ENCODE results near the gene CDC40.
"Not testable (repeated sequence)": the region's sequence is repeated elsewhere in the genome, so short reads cannot be mapped to it uniquely, and the experiment has no call there.

Gene CDC40

DNA sequence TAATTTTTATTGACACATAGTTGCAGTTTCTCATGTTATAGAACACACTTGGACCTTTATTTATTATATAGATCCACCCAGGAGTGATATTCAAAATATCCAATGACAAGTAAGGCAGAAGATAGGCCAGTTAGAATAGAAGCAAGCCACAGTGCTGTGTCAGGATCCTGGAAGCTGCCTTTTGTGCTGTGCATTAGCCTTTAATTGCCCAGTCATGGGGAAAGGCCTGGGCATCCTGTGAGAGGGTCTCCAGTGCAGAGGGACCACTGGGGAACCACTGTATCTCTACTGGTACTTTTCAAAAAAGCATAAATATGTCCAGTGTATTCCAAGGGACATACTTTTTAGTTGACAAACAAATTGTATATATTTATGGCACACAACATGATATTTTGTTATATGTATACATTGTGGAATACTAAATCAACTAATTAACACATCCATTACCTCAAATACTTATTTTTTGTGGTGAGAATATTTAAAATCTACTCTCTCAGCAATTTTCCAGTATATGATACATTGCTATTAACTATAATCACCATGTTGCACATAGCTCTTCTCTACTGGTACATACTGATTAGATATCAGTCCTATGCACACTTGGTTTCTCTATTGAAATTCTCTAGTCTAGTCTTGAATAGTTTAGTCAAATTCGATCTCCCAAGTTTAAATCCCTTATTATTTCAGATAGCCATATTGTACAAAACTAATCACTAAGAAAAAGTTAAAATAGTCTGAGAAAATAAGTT is 59.5 kb downstream of the CDC40 start:
- Histone ChIP-seq H3K9me3 (ENCODE audit: control insufficient read depth, low read length) (no peaks in the 10 kb centered on the region), H3K36me3 (ENCODE audit: control insufficient read depth, insufficient read depth, low read length) (peaks cover 4% of the 10 kb centered on the region), H3K4me3 (ENCODE audit: extremely low read depth, insufficient read depth, low read length, poor library complexity, severe bottlenecking) (no peak overlapping the region), H3K27ac (ENCODE audit: low read depth, low read length, severe bottlenecking) (no peak overlapping the region), H3K4me1 (ENCODE audit: control insufficient read depth, insufficient read depth, low read length, poor library complexity, severe bottlenecking) (no peaks in the 10 kb centered on the region)
- WGBS, 2 experiments (ENCODE audit: insufficient coverage in 2 of 2): no CpG with 5 or more reads among the region's 1 CpG

DNA sequence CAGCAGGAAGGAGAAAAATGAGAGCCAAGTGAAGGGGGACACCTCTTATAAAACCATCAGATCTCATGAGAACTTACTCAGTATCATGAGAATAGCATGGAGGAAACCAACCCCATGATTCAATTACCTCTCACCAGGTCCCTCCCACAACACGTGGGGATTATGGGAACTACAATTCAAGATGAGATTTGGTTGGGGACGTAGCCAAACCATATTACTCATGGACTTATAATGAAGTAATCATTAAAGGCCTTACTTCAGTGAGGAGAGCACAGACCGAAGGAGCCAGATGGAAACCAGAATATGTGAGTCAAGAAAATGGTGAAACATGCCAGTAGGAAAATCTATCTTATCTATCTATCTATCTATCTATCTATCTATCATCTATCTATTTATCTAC is 64.4 kb downstream of the CDC40 start:
- WGBS, 2 experiments (ENCODE audit: insufficient coverage in 2 of 2): no CpG with 5 or more reads among the region's 3 CpGs
- H3K27ac ChIP-seq (ENCODE audit: low read depth, low read length, severe bottlenecking); H3K4me1 ChIP-seq (ENCODE audit: control insufficient read depth, insufficient read depth, low read length, poor library complexity, severe bottlenecking); H3K36me3 ChIP-seq (ENCODE audit: control insufficient read depth, insufficient read depth, low read length); H3K4me3 ChIP-seq (ENCODE audit: extremely low read depth, insufficient read depth, low read length, poor library complexity, severe bottlenecking); H3K9me3 ChIP-seq (ENCODE audit: control insufficient read depth, low read length): not testable (repeated sequence)

DNA sequence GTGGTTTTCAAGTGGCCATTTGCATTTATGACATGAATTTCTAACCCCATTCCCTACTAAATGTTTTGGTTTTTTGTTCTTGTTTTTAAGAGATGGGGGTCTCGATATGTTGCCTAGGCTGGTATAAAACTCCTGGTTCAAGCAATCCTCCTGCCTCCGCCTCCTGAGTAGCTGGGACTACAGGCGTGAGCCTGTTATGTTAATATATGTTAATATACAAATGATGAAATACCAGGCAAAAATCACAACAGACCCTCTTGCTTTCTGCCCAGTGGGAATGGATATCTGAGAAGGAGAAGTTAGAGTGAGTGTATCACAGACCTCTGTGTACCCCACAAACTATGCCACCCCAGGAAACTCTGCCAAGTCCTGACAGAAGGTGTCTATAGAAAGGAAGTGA is 66.2 kb downstream of the CDC40 start:
- no CpG with 5 or more reads among the region's 3 CpGs for WGBS, 2 experiments (ENCODE audit: insufficient coverage in 2 of 2)
- Histone ChIP-seq H3K9me3 (ENCODE audit: control insufficient read depth, low read length) (no peaks in the 10 kb centered on the region), H3K27ac (ENCODE audit: low read depth, low read length, severe bottlenecking) (no peak overlapping the region), H3K4me3 (ENCODE audit: extremely low read depth, insufficient read depth, low read length, poor library complexity, severe bottlenecking) (no peak overlapping the region), H3K36me3 (ENCODE audit: control insufficient read depth, insufficient read depth, low read length) (no peaks in the 10 kb centered on the region), H3K4me1 (ENCODE audit: control insufficient read depth, insufficient read depth, low read length, poor library complexity, severe bottlenecking) (no peaks in the 10 kb centered on the region)

DNA sequence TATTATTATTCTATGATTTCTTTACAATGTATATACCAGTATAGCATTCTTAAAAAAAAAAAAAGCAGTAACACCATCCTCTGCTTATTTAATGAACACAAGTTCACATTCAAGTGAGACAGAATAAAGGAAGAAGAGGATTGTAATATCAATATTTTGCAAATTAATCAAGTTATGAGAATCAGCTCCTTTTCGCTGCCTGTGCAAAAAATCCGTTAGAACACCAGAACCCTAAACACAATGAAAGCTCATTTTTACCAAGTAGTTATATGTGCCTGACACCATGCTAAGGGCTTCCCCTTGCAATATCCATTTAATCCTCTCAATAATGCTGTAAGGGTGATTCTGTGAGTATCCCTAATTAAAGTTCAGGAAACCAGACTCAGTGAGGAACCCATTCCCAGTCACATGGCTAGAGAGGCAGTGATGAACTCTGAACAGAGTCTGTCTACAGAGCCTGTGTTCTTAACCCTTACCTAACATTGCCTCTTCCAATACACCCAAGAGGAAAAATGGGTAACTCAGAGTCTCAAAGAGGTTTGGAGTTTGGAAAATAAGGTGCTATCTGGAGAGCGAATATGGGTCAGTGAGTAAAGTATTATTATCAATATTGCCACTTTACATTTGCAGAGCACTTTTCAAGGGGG is 66.8 kb downstream of the CDC40 start:
- no peaks in the 10 kb centered on the region for H3K4me1 ChIP-seq (ENCODE audit: control insufficient read depth, insufficient read depth, low read length, poor library complexity, severe bottlenecking)
- 100% methylated on average over 2 of the region's 3 CpGs; no CpG with 5 or more reads in 1 of the 2 experiments for WGBS, 2 experiments (ENCODE audit: insufficient coverage in 2 of 2)
- H3K4me3 ChIP-seq (ENCODE audit: extremely low read depth, insufficient read depth, low read length, poor library complexity, severe bottlenecking): no peak overlapping the region
- H3K27ac ChIP-seq (ENCODE audit: low read depth, low read length, severe bottlenecking): no peak overlapping the region
- H3K36me3 ChIP-seq (ENCODE audit: control insufficient read depth, insufficient read depth, low read length): no peaks in the 10 kb centered on the region
- no peaks in the 10 kb centered on the region for H3K9me3 ChIP-seq (ENCODE audit: control insufficient read depth, low read length)

DNA sequence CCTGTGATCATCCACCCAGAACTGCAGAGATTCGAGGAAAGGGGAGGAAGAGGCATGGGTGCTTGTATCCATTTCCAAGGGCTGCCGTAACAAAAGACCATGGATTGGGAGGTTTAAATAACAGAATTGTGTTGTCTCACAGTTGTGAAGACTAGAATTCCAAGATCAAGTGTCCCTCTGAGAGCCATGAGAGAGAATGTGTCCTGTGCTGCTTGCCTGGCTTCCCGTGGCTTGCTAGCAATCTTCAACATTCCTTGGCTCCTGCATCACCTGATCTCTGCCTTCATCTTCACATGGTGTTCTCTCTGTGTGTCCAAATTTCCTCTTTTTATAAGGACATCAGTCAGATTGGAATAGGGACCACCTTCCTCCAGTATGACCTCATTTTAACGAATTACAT is 69.8 kb downstream of the CDC40 start:
- 73 to 94% methylated on average over 1 to 3 of the region's 4 CpGs for WGBS, 2 experiments (ENCODE audit: insufficient coverage in 2 of 2)
- H3K4me3 ChIP-seq (ENCODE audit: extremely low read depth, insufficient read depth, low read length, poor library complexity, severe bottlenecking): no peak overlapping the region

DNA sequence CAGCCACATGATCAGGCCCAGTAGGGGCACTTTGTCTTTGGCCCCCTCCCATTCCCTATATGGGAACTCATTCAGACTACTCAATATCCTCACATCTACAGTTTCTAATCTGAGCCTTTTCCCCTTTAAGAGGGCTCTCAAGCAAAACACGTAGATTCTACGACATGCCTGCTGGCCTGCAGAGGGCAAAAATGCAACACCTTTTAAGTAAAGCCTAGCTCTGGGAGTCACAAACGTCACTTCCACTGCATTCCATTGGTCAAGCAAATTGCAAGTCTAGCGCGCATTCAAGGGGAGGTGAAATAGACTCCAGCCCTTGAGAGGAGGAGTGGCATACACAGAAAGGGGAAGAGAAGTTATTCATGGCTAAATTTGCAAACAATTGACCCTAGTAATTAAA is 70.6 kb downstream of the CDC40 start:
- Histone ChIP-seq H3K9me3 (ENCODE audit: control insufficient read depth, low read length) (no peaks in the 10 kb centered on the region), H3K4me1 (ENCODE audit: control insufficient read depth, insufficient read depth, low read length, poor library complexity, severe bottlenecking) (no peaks in the 10 kb centered on the region), H3K27ac (ENCODE audit: low read depth, low read length, severe bottlenecking) (no peak overlapping the region), H3K4me3 (ENCODE audit: extremely low read depth, insufficient read depth, low read length, poor library complexity, severe bottlenecking) (no peak overlapping the region), H3K36me3 (ENCODE audit: control insufficient read depth, insufficient read depth, low read length) (no peaks in the 10 kb centered on the region)
- WGBS, 2 experiments (ENCODE audit: insufficient coverage in 2 of 2): 28 to 45% methylated on average over 2 to 3 of the region's 5 CpGs

More for the DNA sequence above, 69.8 kb downstream of the CDC40 start:
- H3K27ac ChIP-seq (ENCODE audit: low read depth, low read length, severe bottlenecking): no peak overlapping the region
- no peaks in the 10 kb centered on the region for H3K36me3 ChIP-seq (ENCODE audit: control insufficient read depth, insufficient read depth, low read length)
- no peaks in the 10 kb centered on the region for H3K4me1 ChIP-seq (ENCODE audit: control insufficient read depth, insufficient read depth, low read length, poor library complexity, severe bottlenecking)
- no peaks in the 10 kb centered on the region for H3K9me3 ChIP-seq (ENCODE audit: control insufficient read depth, low read length)

DNA sequence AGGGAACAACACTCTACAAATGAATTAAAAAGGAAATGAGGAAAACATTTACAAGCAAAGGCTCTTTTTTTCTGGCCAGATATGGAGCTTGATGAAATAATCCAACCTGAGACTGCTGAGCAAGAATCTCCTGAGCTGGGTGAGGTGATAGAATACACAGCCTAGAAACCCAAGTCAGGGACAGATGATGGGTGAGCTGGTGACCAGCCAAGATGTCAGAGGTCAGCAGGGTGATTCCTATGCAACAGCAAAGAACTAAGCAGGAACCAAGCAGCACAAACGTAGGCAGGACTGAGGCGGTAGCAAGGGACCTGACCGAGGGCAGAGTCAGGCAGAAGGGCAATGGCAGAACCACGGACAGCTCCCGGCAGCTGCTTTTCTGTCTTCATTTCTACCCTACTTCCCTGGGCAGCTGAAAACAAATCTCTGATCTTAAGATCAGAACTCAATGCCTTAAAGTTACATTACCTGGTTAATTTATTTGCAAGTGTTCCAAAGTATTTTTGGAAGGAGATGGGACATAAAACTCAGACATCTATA is 75.1 kb downstream of the CDC40 start:
- Histone ChIP-seq H3K27ac (ENCODE audit: low read depth, low read length, severe bottlenecking) (no peak overlapping the region), H3K4me1 (ENCODE audit: control insufficient read depth, insufficient read depth, low read length, poor library complexity, severe bottlenecking) (no peaks in the 10 kb centered on the region), H3K9me3 (ENCODE audit: control insufficient read depth, low read length) (no peaks in the 10 kb centered on the region), H3K36me3 (ENCODE audit: control insufficient read depth, insufficient read depth, low read length) (no peaks in the 10 kb centered on the region), H3K4me3 (ENCODE audit: extremely low read depth, insufficient read depth, low read length, poor library complexity, severe bottlenecking) (no peak overlapping the region)
- 8 to 19% methylated on average over 5 of the region's 5 CpGs for WGBS, 2 experiments (ENCODE audit: insufficient coverage in 2 of 2)

DNA sequence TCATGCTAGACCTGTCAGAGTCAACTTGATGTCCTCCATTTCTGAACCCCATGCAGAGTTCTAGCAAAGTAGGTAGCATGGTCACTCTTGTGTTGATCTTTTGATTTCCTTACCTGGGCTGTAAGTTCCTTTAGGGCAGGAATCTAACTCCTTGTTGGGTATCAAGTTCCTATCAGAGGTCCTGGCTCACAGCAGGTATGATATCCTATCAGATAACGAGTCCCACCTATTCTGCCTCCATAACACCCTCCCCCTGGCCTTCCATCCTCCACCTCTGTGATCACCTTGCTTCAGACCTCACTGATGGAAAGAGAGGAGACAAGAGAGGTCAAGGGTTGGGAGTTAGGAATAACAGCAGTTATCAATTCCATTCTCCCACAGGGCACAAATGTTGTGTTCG is 76.1 kb downstream of the CDC40 start:
- Histone ChIP-seq H3K36me3 (ENCODE audit: control insufficient read depth, insufficient read depth, low read length) (no peaks in the 10 kb centered on the region), H3K4me1 (ENCODE audit: control insufficient read depth, insufficient read depth, low read length, poor library complexity, severe bottlenecking) (no peaks in the 10 kb centered on the region), H3K4me3 (ENCODE audit: extremely low read depth, insufficient read depth, low read length, poor library complexity, severe bottlenecking) (no peak overlapping the region), H3K27ac (ENCODE audit: low read depth, low read length, severe bottlenecking) (no peak overlapping the region), H3K9me3 (ENCODE audit: control insufficient read depth, low read length) (no peaks in the 10 kb centered on the region)
- WGBS, 2 experiments (ENCODE audit: insufficient coverage in 2 of 2): 100% methylated on average over 1 of the region's 2 CpGs

DNA sequence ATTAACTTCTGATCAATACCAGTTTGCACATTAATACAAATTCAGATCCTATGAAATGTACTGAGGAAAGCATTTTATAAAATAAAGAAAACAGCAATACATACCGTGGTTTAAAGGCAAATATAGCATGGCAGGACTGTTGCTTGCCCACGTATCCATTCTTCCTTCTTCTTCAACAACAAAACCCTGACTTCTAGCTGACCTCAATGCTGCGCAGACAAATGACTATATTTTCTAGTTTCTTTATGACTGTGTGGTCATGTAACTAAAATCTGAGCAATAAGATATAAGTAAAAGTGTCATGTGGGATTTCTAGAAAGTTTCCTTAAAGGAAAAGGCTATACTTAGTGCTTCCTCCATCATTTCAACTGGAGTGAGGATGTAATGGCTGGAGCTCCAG is 85.0 kb downstream of the CDC40 start:
- H3K9me3 ChIP-seq (ENCODE audit: control insufficient read depth, low read length): no peaks in the 10 kb centered on the region
- peaks cover 8% of the 10 kb centered on the region for H3K4me1 ChIP-seq (ENCODE audit: control insufficient read depth, insufficient read depth, low read length, poor library complexity, severe bottlenecking)
- H3K4me3 ChIP-seq (ENCODE audit: extremely low read depth, insufficient read depth, low read length, poor library complexity, severe bottlenecking): no peak overlapping the region
- WGBS, 2 experiments (ENCODE audit: insufficient coverage in 2 of 2): 90% methylated on average over 2 of the region's 3 CpGs; no CpG with 5 or more reads in 1 of the 2 experiments
- no peak overlapping the region for H3K27ac ChIP-seq (ENCODE audit: low read depth, low read length, severe bottlenecking)
- no peaks in the 10 kb centered on the region for H3K36me3 ChIP-seq (ENCODE audit: control insufficient read depth, insufficient read depth, low read length)

DNA sequence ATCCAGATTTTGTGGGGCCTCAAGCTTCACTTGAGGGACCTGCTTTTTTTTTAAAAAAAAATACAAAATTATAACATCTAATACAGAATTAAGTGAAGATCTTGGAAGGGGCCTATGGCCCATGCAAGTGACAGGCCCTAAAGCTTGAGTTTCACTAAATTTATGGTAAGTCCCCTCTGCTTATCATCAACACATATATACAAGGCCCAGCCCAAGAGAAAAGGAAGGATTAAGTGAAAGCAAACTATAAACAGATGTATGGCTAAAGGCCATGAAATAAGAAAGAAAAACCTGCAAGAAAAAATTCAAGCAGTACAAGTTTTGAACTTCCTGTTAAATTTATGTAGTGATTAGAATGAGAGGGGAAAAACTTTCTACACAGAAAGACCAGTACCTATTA is 86.8 kb downstream of the CDC40 start:
- peaks cover 8% of the 10 kb centered on the region for H3K4me1 ChIP-seq (ENCODE audit: control insufficient read depth, insufficient read depth, low read length, poor library complexity, severe bottlenecking)
- H3K36me3 ChIP-seq (ENCODE audit: control insufficient read depth, insufficient read depth, low read length): no peaks in the 10 kb centered on the region
- no peaks in the 10 kb centered on the region for H3K9me3 ChIP-seq (ENCODE audit: control insufficient read depth, low read length)
- H3K27ac ChIP-seq (ENCODE audit: low read depth, low read length, severe bottlenecking): no peak overlapping the region
- H3K4me3 ChIP-seq (ENCODE audit: extremely low read depth, insufficient read depth, low read length, poor library complexity, severe bottlenecking): no peak overlapping the region

DNA sequence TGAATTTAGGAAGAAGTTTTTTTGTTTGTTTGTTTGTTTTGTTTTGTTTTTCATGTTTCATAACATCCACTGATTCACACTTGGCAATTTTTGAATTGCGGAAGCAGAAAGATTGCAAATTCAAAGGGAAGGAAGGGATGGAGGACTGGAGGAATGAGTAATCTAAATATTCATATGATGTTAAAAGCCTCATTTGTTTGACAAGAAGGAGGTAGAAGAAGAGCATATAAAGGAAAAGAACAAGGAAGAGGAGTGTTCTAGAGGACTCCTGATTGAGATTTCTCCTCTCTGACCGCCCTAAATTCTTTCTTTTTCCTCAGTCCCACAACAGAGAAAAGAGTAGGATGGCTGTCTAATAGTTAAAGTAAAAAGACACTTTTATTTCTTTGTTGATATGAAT is 89.4 kb downstream of the CDC40 start:
- no CpG with 5 or more reads among the region's 2 CpGs for WGBS, 2 experiments (ENCODE audit: insufficient coverage in 2 of 2)
- Histone ChIP-seq H3K27ac (ENCODE audit: low read depth, low read length, severe bottlenecking) (peak overlapping the region; percentile 58), H3K36me3 (ENCODE audit: control insufficient read depth, insufficient read depth, low read length) (no peaks in the 10 kb centered on the region), H3K4me3 (ENCODE audit: extremely low read depth, insufficient read depth, low read length, poor library complexity, severe bottlenecking) (no peak overlapping the region), H3K9me3 (ENCODE audit: control insufficient read depth, low read length) (no peaks in the 10 kb centered on the region), H3K4me1 (ENCODE audit: control insufficient read depth, insufficient read depth, low read length, poor library complexity, severe bottlenecking) (peaks cover 8% of the 10 kb centered on the region)
